ENCODE data around the gene E2F7.

- TF ChIP-seq NFYB (CRISPR knock-in tag; conservative IDR thresholded peaks at IDR 0.05; ENCODE audit: low read depth) (no peak), JUN (CRISPR knock-in tag; IDR thresholded peaks at IDR 0.05) (no peak), ZNF425 (CRISPR knock-in tag; conservative IDR thresholded peaks at IDR 0.05) (no peak), CTCF (IDR thresholded peaks at IDR 0.05) (no peak), ETV6 (CRISPR knock-in tag; IDR thresholded peaks at IDR 0.05) (no peak), KAT7 (CRISPR knock-in tag; IDR thresholded peaks at IDR 0.05; ENCODE audit: borderline replicate concordance) (no peak), ZNF263 (CRISPR knock-in tag; IDR thresholded peaks at IDR 0.05; ENCODE audit: low read depth) (no peak), ZNF121 (CRISPR knock-in tag; IDR thresholded peaks at IDR 0.05) (no peak), E2F4 (CRISPR knock-in tag; IDR thresholded peaks at IDR 0.05; ENCODE audit: borderline replicate concordance, low read depth) (no peak), ZBTB21 (CRISPR knock-in tag; IDR thresholded peaks at IDR 0.05; ENCODE audit: borderline replicate concordance) (no peak)
- TF ChIP-seq, protein P1, sequence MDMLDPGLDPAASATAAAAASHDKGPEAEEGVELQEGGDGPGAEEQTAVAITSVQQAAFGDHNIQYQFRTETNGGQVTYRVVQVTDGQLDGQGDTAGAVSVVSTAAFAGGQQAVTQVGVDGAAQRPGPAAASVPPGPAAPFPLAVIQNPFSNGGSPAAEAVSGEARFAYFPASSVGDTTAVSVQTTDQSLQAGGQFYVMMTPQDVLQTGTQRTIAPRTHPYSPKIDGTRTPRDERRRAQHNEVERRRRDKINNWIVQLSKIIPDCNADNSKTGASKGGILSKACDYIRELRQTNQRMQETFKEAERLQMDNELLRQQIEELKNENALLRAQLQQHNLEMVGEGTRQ (CRISPR knock-in tag; IDR thresholded peaks at IDR 0.05), result no peak
Measured at GRCh38 chr12:77104792-77105191, 39.4 kb upstream of the E2F7 start.
